ENCODE results near the gene FOXO3B.
"Not testable (repeated sequence)": the region's sequence is repeated elsewhere in the genome, so short reads cannot be mapped to it uniquely, and the experiment has no call there.

Gene FOXO3B

GRCh38 chr17:18695143-18695542 is 13.0 kb upstream of the FOXO3B start:
- H3K9me3 ChIP-seq (ENCODE audit: control insufficient read depth in 2 of 2, low read length in 2 of 2); H3K9ac ChIP-seq (ENCODE audit: low read length in 2 of 2); H3K27me3 ChIP-seq (ENCODE audit: control insufficient read depth in 1 of 2, insufficient read depth in 2 of 2, low read length in 2 of 2); H3K4me3 ChIP-seq (ENCODE audit: low read length in 2 of 2); H3K36me3 ChIP-seq (ENCODE audit: control insufficient read depth in 2 of 2, insufficient read depth in 2 of 2, low read length in 2 of 2); H3K4me1 ChIP-seq (ENCODE audit: control insufficient read depth, insufficient read depth, low read length); H3K27ac ChIP-seq (ENCODE audit: low read length): not testable (repeated sequence)

GRCh38 chr17:18682668-18683067 is 554 bp upstream of the FOXO3B start:
- not testable (repeated sequence) for H3K36me3 ChIP-seq (ENCODE audit: control insufficient read depth in 2 of 2, insufficient read depth in 2 of 2, low read length in 2 of 2); H3K9ac ChIP-seq (ENCODE audit: low read length in 2 of 2); H3K27ac ChIP-seq (ENCODE audit: low read length); H3K4me1 ChIP-seq (ENCODE audit: control insufficient read depth, insufficient read depth, low read length); H3K27me3 ChIP-seq (ENCODE audit: control insufficient read depth in 1 of 2, insufficient read depth in 2 of 2, low read length in 2 of 2); H3K9me3 ChIP-seq (ENCODE audit: control insufficient read depth in 2 of 2, low read length in 2 of 2)
- peak overlapping the region in 1 of 2 donors; percentile 71 for H3K4me3 ChIP-seq (ENCODE audit: low read length in 2 of 2)

- not testable (repeated sequence) for H3K27me3 ChIP-seq (ENCODE audit: control insufficient read depth in 1 of 2, insufficient read depth in 2 of 2, low read length in 2 of 2); H3K4me1 ChIP-seq (ENCODE audit: control insufficient read depth, insufficient read depth, low read length); H3K36me3 ChIP-seq (ENCODE audit: control insufficient read depth in 2 of 2, insufficient read depth in 2 of 2, low read length in 2 of 2); H3K9ac ChIP-seq (ENCODE audit: low read length in 2 of 2); H3K27ac ChIP-seq (ENCODE audit: low read length); H3K9me3 ChIP-seq (ENCODE audit: control insufficient read depth in 2 of 2, low read length in 2 of 2); H3K4me3 ChIP-seq (ENCODE audit: low read length in 2 of 2)
Measured at GRCh38 chr17:18677381-18677780, 4.7 kb downstream of the FOXO3B start.

- H3K9me3 ChIP-seq (ENCODE audit: control insufficient read depth in 2 of 2, low read length in 2 of 2); H3K4me3 ChIP-seq (ENCODE audit: low read length in 2 of 2); H3K27me3 ChIP-seq (ENCODE audit: control insufficient read depth in 1 of 2, insufficient read depth in 2 of 2, low read length in 2 of 2); H3K4me1 ChIP-seq (ENCODE audit: control insufficient read depth, insufficient read depth, low read length); H3K27ac ChIP-seq (ENCODE audit: low read length); H3K9ac ChIP-seq (ENCODE audit: low read length in 2 of 2); H3K36me3 ChIP-seq (ENCODE audit: control insufficient read depth in 2 of 2, insufficient read depth in 2 of 2, low read length in 2 of 2): not testable (repeated sequence)
Measured at GRCh38 chr17:18676928-18677327, 5.2 kb downstream of the FOXO3B start.

- not testable (repeated sequence) for H3K4me3 ChIP-seq (ENCODE audit: low read length in 2 of 2); H3K27ac ChIP-seq (ENCODE audit: low read length); H3K9ac ChIP-seq (ENCODE audit: low read length in 2 of 2); H3K36me3 ChIP-seq (ENCODE audit: control insufficient read depth in 2 of 2, insufficient read depth in 2 of 2, low read length in 2 of 2); H3K27me3 ChIP-seq (ENCODE audit: control insufficient read depth in 1 of 2, insufficient read depth in 2 of 2, low read length in 2 of 2); H3K4me1 ChIP-seq (ENCODE audit: control insufficient read depth, insufficient read depth, low read length); H3K9me3 ChIP-seq (ENCODE audit: control insufficient read depth in 2 of 2, low read length in 2 of 2)
Measured at GRCh38 chr17:18672395-18673227, 9.5 kb downstream of the FOXO3B start.

- not testable (repeated sequence) for H3K27ac ChIP-seq (ENCODE audit: low read length); H3K36me3 ChIP-seq (ENCODE audit: control insufficient read depth in 2 of 2, insufficient read depth in 2 of 2, low read length in 2 of 2); H3K4me3 ChIP-seq (ENCODE audit: low read length in 2 of 2); H3K4me1 ChIP-seq (ENCODE audit: control insufficient read depth, insufficient read depth, low read length); H3K27me3 ChIP-seq (ENCODE audit: control insufficient read depth in 1 of 2, insufficient read depth in 2 of 2, low read length in 2 of 2); H3K9me3 ChIP-seq (ENCODE audit: control insufficient read depth in 2 of 2, low read length in 2 of 2); H3K9ac ChIP-seq (ENCODE audit: low read length in 2 of 2)
Measured at GRCh38 chr17:18668625-18669024, 13.5 kb downstream of the FOXO3B start.

- H3K36me3 ChIP-seq (ENCODE audit: control insufficient read depth in 2 of 2, insufficient read depth in 2 of 2, low read length in 2 of 2); H3K27ac ChIP-seq (ENCODE audit: low read length); H3K27me3 ChIP-seq (ENCODE audit: control insufficient read depth in 1 of 2, insufficient read depth in 2 of 2, low read length in 2 of 2); H3K9me3 ChIP-seq (ENCODE audit: control insufficient read depth in 2 of 2, low read length in 2 of 2); H3K4me1 ChIP-seq (ENCODE audit: control insufficient read depth, insufficient read depth, low read length); H3K9ac ChIP-seq (ENCODE audit: low read length in 2 of 2); H3K4me3 ChIP-seq (ENCODE audit: low read length in 2 of 2): not testable (repeated sequence)
Measured at GRCh38 chr17:18667535-18667934, 14.6 kb downstream of the FOXO3B start.

GRCh38 chr17:18666326-18666725 is 15.8 kb downstream of the FOXO3B start:
- H3K27me3 ChIP-seq (ENCODE audit: control insufficient read depth in 1 of 2, insufficient read depth in 2 of 2, low read length in 2 of 2); H3K27ac ChIP-seq (ENCODE audit: low read length); H3K4me3 ChIP-seq (ENCODE audit: low read length in 2 of 2); H3K9me3 ChIP-seq (ENCODE audit: control insufficient read depth in 2 of 2, low read length in 2 of 2); H3K9ac ChIP-seq (ENCODE audit: low read length in 2 of 2); H3K4me1 ChIP-seq (ENCODE audit: control insufficient read depth, insufficient read depth, low read length); H3K36me3 ChIP-seq (ENCODE audit: control insufficient read depth in 2 of 2, insufficient read depth in 2 of 2, low read length in 2 of 2): not testable (repeated sequence)

- H3K9me3 ChIP-seq (ENCODE audit: control insufficient read depth in 2 of 2, low read length in 2 of 2), result peaks cover 6 to 13% of the 10 kb centered on the region in 2 donors
- not testable (repeated sequence) for H3K9ac ChIP-seq (ENCODE audit: low read length in 2 of 2); H3K27ac ChIP-seq (ENCODE audit: low read length); H3K4me3 ChIP-seq (ENCODE audit: low read length in 2 of 2); H3K27me3 ChIP-seq (ENCODE audit: control insufficient read depth in 1 of 2, insufficient read depth in 2 of 2, low read length in 2 of 2); H3K4me1 ChIP-seq (ENCODE audit: control insufficient read depth, insufficient read depth, low read length); H3K36me3 ChIP-seq (ENCODE audit: control insufficient read depth in 2 of 2, insufficient read depth in 2 of 2, low read length in 2 of 2)
Measured at GRCh38 chr17:18661924-18662624, 20.0 kb downstream of the FOXO3B start.

- H3K4me1 ChIP-seq (ENCODE audit: control insufficient read depth, insufficient read depth, low read length); H3K27me3 ChIP-seq (ENCODE audit: control insufficient read depth in 1 of 2, insufficient read depth in 2 of 2, low read length in 2 of 2); H3K27ac ChIP-seq (ENCODE audit: low read length); H3K4me3 ChIP-seq (ENCODE audit: low read length in 2 of 2); H3K9me3 ChIP-seq (ENCODE audit: control insufficient read depth in 2 of 2, low read length in 2 of 2); H3K9ac ChIP-seq (ENCODE audit: low read length in 2 of 2); H3K36me3 ChIP-seq (ENCODE audit: control insufficient read depth in 2 of 2, insufficient read depth in 2 of 2, low read length in 2 of 2): not testable (repeated sequence)
Measured at GRCh38 chr17:18650094-18650493, 32.0 kb downstream of the FOXO3B start.

GRCh38 chr17:18644291-18644690 is 37.8 kb downstream of the FOXO3B start, which contains the start of gene TBC1D28:
TSS of gene TBC1D28 (minus strand) at chr17:18644391. CDS start at chr17:18641352, 3,039 bp downstream.
- not testable (repeated sequence) for H3K4me1 ChIP-seq (ENCODE audit: control insufficient read depth, insufficient read depth, low read length); H3K27me3 ChIP-seq (ENCODE audit: control insufficient read depth in 1 of 2, insufficient read depth in 2 of 2, low read length in 2 of 2); H3K36me3 ChIP-seq (ENCODE audit: control insufficient read depth in 2 of 2, insufficient read depth in 2 of 2, low read length in 2 of 2); H3K9me3 ChIP-seq (ENCODE audit: control insufficient read depth in 2 of 2, low read length in 2 of 2); H3K9ac ChIP-seq (ENCODE audit: low read length in 2 of 2); H3K27ac ChIP-seq (ENCODE audit: low read length); H3K4me3 ChIP-seq (ENCODE audit: low read length in 2 of 2)

Measured in stomach smooth muscle (tissue), 2 donors.